Tibial artery (tissue), 4 donors: ENCODE results near the gene CXCR4.
A peak's percentile ranks its signal among the peaks of the same experiment; 100 is the strongest.

Experiments used
- DNase-seq, 2 donors: peaks; one replicate each; pipeline ENCODE4 v3.0.0-alpha.2; 2019
- H3K27ac ChIP-seq, 2 donors: fragments of 200-600 bp; sonication (generic) in 1 of 2; 1 replicate in 1 of 2; 2 replicates in 1 of 2; pipeline ENCODE4 v1.5.1; 2018 to 2019; ENCODE audit warnings: mild to moderate bottlenecking in 1 of 2
- H3K27me3 ChIP-seq, 2 donors: fragments of 200-600 bp; sonication (generic) in 1 of 2; one replicate each; pipeline versions ENCODE4 v1.5.1 to v1.6.0; 2016 to 2019
- H3K36me3 ChIP-seq, 3 donors: fragments of 200-600 bp; sonication (generic) in 2 of 3; one replicate each; pipeline ENCODE4 v1.5.1; 2016 to 2019; ENCODE audit warnings: mild to moderate bottlenecking in 2 of 3
- H3K4me1 ChIP-seq, 4 donors: fragments of 200-600 bp; sonication (generic) in 2 of 4; 1 replicate in 3 of 4; 2 replicates in 1 of 4; pipeline ENCODE4 v1.5.1; 2016 to 2019
- H3K4me3 ChIP-seq, 2 donors: fragments of 200-600 bp; sonication (generic) in 1 of 2; 1 replicate in 1 of 2; 2 replicates in 1 of 2; pipeline ENCODE4 v1.5.1; 2018 to 2019; ENCODE audit warnings: mild to moderate bottlenecking in 2 of 2
- H3K9me3 ChIP-seq, 3 donors: fragments of 200-600 bp; sonication (generic) in 1 of 3; one replicate each; pipeline ENCODE4 v1.5.1; 2016 to 2019
- CTCF ChIP-seq, 2 experiments: fragments of 200-600 bp in 1 of 2; fragments of 450-650 bp in 1 of 2; IDR thresholded peaks; one replicate each; pipeline ENCODE4 v1.5.1; 2017 to 2019; ENCODE audit warnings: antibody characterized with exemption in 2 of 2, mild to moderate bottlenecking in 1 of 2, moderate library complexity in 1 of 2
- intact Hi-C: fragments of 100-400 bp; cut with DNase I; formaldehyde crosslinking; loops from one replicate; pipeline ENCODE4 v1.15.0; 2023; ENCODE audit warnings: low total_unique reads

CXCR4 gene

GRCh38 chr2:136117909-136118818 lies at the start of gene CXCR4:
TSS of gene CXCR4 (minus strand) at chr2:136118149. CDS start at chr2:136118060, 89 bp downstream.
- H3K4me1 ChIP-seq = peaks cover 0 to 36% (median 33%) of the 10 kb centered on the region in 4 donors
- intact Hi-C loops = no loop called here

GRCh38 chr2:136164280-136164776 lies 46.4 kb upstream of the CXCR4 start:
- H3K9me3 ChIP-seq = no peaks in the 10 kb centered on the region
- no peaks in the 10 kb centered on the region for H3K4me1 ChIP-seq
- H3K27me3 ChIP-seq = peaks cover 0 to 6% of the 10 kb centered on the region in 2 donors
- no peak for DNase-seq
- TF ChIP-seq CTCF (IDR thresholded peaks at IDR 0.05) = no peak
- no peak overlapping the region for H3K4me3 ChIP-seq
- intact Hi-C loops = no loop called here
- H3K36me3 ChIP-seq = no peaks in the 10 kb centered on the region
- H3K27ac ChIP-seq = no peak overlapping the region

More at GRCh38 chr2:136117909-136118818, at the start of gene CXCR4:
- Histone ChIP-seq H3K27ac (peak within 1 kb of the TSS; percentile 5 to 27), H3K9me3 (no peaks in the 10 kb centered on the region), H3K36me3 (no peaks in the 10 kb centered on the region), H3K4me3 (peak within 1 kb of the TSS; percentile 45 to 46), H3K27me3 (peaks cover 0 to 65% of the 10 kb centered on the region in 2 donors)
- peak; percentile 51 to 80 for DNase-seq
- TF ChIP-seq CTCF (IDR thresholded peaks at IDR 0.05) = no peak

GRCh38 chr2:136162438-136162837 lies 44.5 kb upstream of the CXCR4 start:
- intact Hi-C loops = no loop called here
- Histone ChIP-seq H3K9me3 (no peaks in the 10 kb centered on the region), H3K4me3 (no peak overlapping the region), H3K36me3 (no peaks in the 10 kb centered on the region), H3K4me1 (no peaks in the 10 kb centered on the region), H3K27me3 (peaks cover 0 to under 1% of the 10 kb centered on the region in 2 donors), H3K27ac (no peak overlapping the region)
- DNase-seq = no peak
- no peak for TF ChIP-seq CTCF (IDR thresholded peaks at IDR 0.05)

- no peak for DNase-seq
- intact Hi-C loops = no loop called here
Measured at GRCh38 chr2:136156411-136156810, 38.5 kb upstream of the CXCR4 start.

GRCh38 chr2:136154384-136154783 lies 36.4 kb upstream of the CXCR4 start:
- intact Hi-C loops = no loop called here
- no peaks in the 10 kb centered on the region for H3K9me3 ChIP-seq
- no peak overlapping the region for H3K4me3 ChIP-seq
- DNase-seq = no peak
- no peaks in the 10 kb centered on the region for H3K27me3 ChIP-seq
- H3K36me3 ChIP-seq = no peaks in the 10 kb centered on the region
- TF ChIP-seq CTCF (IDR thresholded peaks at IDR 0.05) = no peak
- no peak overlapping the region for H3K27ac ChIP-seq
- no peaks in the 10 kb centered on the region for H3K4me1 ChIP-seq

More at GRCh38 chr2:136156411-136156810, 38.5 kb upstream of the CXCR4 start:
- Histone ChIP-seq H3K4me3 (no peak overlapping the region), H3K9me3 (no peaks in the 10 kb centered on the region), H3K4me1 (no peaks in the 10 kb centered on the region), H3K27ac (no peak overlapping the region), H3K27me3 (no peaks in the 10 kb centered on the region), H3K36me3 (no peaks in the 10 kb centered on the region)
- no peak for TF ChIP-seq CTCF (IDR thresholded peaks at IDR 0.05)
